AG09319 (cell line): ENCODE data around the gene VTCN1.
"Not testable (repeated sequence)": the region's sequence is repeated elsewhere in the genome, so short reads cannot be mapped to it uniquely, and the experiment has no call there.

Experiments used
- DNase-seq: peaks from one replicate; pipeline ENCODE4 v3.0.0-alpha.2; 2010; ENCODE audit warnings: low read depth; ENCODE audit errors: extremely low read depth
- CTCF ChIP-seq: IDR thresholded peaks from 2 replicates; pipeline ENCODE4 v1.5.1; 2011; ENCODE audit warnings: low read depth, mild to moderate bottlenecking, inconsistent platforms, low read length, moderate library complexity

Gene VTCN1

GRCh38 chr1:117124661-117125060, 86.1 kb downstream of the VTCN1 start:
- no peak for TF ChIP-seq CTCF
- DNase-seq, result no peak

GRCh38 chr1:117123274-117123673, 87.5 kb downstream of the VTCN1 start:
- TF ChIP-seq CTCF, result no peak
- DNase-seq, result no peak

GRCh38 chr1:117122330-117123025, 88.2 kb downstream of the VTCN1 start:
- TF ChIP-seq CTCF, result no peak
- no peak for DNase-seq

GRCh38 chr1:117121589-117122329, 89.0 kb downstream of the VTCN1 start, which contains the start of gene TRIM45:
TSS of gene TRIM45 (minus strand) at chr1:117121749. CDS start at chr1:117121201, 548 bp downstream.
- peak; percentile 88 for TF ChIP-seq CTCF
- peak; percentile 89 for DNase-seq

GRCh38 chr1:117120774-117121588, 89.7 kb downstream of the VTCN1 start:
- TF ChIP-seq CTCF, result no peak
- DNase-seq, result no peak

- not testable (repeated sequence) for DNase-seq
Measured at GRCh38 chr1:117119144-117119543, 91.6 kb downstream of the VTCN1 start.

- no peak for DNase-seq
- TF ChIP-seq CTCF, result no peak
Measured at GRCh38 chr1:117118137-117118536, 92.6 kb downstream of the VTCN1 start.
